GM19193 (cell line): Measurements from ENCODE around the gene TBC1D2.

Experiments used
- POLR2A ChIP-seq: IDR thresholded peaks from 4 replicates; pipeline ENCODE4 v1.6.1; 2011; ENCODE audit not compliant: insufficient read depth, insufficient read length; ENCODE audit errors: extremely low read depth

The TBC1D2 gene

GRCh38 chr9:98249771-98250170 is 5.7 kb downstream of the TBC1D2 start:
- no peak for TF ChIP-seq POLR2A

- no peak for TF ChIP-seq POLR2A
Observed at GRCh38 chr9:98248737-98249474, 6.5 kb downstream of the TBC1D2 start.

- no peak for TF ChIP-seq POLR2A
Observed at GRCh38 chr9:98247831-98248657, 7.4 kb downstream of the TBC1D2 start.

- TF ChIP-seq POLR2A, result no peak
Observed at GRCh38 chr9:98242426-98242825, 13.0 kb downstream of the TBC1D2 start.

GRCh38 chr9:98241357-98242300 is 13.8 kb downstream of the TBC1D2 start:
- TF ChIP-seq POLR2A, result no peak

- no peak for TF ChIP-seq POLR2A
Observed at GRCh38 chr9:98240475-98240874, 15.0 kb downstream of the TBC1D2 start.

GRCh38 chr9:98236901-98237487 is 18.5 kb downstream of the TBC1D2 start:
- no peak for TF ChIP-seq POLR2A

- TF ChIP-seq POLR2A, result no peak
Observed at GRCh38 chr9:98235126-98235525, 20.3 kb downstream of the TBC1D2 start.

- TF ChIP-seq POLR2A, result no peak
Observed at GRCh38 chr9:98234245-98234825, 21.1 kb downstream of the TBC1D2 start.

- no peak for TF ChIP-seq POLR2A
Observed at GRCh38 chr9:98232926-98233325, 22.5 kb downstream of the TBC1D2 start.

- no peak for TF ChIP-seq POLR2A
Observed at GRCh38 chr9:98231770-98232478, 23.5 kb downstream of the TBC1D2 start.

GRCh38 chr9:98230789-98231188 is 24.7 kb downstream of the TBC1D2 start:
- no peak for TF ChIP-seq POLR2A

- TF ChIP-seq POLR2A, result no peak
Observed at GRCh38 chr9:98230304-98230703, 25.1 kb downstream of the TBC1D2 start.

- TF ChIP-seq POLR2A, result no peak
Observed at GRCh38 chr9:98229620-98230019, 25.8 kb downstream of the TBC1D2 start.

- TF ChIP-seq POLR2A, result no peak
Observed at GRCh38 chr9:98229090-98229395, 26.4 kb downstream of the TBC1D2 start.
